ENCODE measurements around the gene KIAA0319L. TPM values are rescaled to one million over a fixed set of nuclear protein-coding genes. Genes with fewer than 3 reads are reported as not detected.
"Not testable (repeated sequence)": the region's sequence is repeated elsewhere in the genome, so short reads cannot be mapped to it uniquely, and the experiment has no call there.

KIAA0319L gene
- total RNA-seq, 1 experiment from 2014 or later = 48.9 TPM

DNA sequence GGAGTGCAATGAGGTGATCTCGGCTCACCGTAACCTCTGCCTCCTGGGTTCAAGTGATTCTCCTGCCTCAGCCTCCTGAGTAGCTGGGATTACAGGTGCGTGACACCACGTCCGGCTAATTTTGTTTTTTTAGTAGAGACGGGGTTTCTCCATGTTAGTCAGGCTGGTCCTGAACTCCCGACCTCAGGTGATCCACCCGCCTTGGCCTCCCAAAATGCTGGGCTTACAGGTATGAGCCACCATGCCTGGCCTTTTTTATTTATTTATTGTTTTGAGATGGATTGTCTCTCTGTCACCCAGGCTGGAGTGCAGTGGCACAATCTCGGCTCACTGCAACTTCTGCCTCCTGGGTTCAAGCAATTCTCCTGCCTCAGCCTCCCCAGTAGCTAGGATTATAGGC lies 24.4 kb upstream of the KIAA0319L start:
- DNase-seq (ENCODE audit: low read depth) = not testable (repeated sequence)

DNA sequence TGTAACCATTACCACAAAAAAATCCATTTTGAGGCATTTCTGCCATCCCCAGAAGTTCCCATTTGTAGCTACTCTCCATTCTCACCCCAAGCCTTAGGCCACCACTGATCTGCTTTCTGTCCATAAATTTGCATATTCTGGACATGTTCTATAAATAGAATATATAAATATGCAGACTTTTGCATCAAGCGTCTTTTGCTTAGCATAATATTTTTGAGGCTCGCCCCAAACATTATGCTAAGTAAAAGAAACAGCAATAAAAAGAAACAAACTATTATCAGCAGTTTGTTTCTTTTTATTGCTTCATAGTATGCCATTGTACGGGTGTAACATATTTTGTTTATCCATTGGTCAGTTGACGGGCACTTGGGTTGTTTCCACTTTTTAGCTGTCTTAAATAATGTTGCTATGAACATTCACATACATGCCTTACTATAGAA lies 23.8 kb upstream of the KIAA0319L start:
- no peak for DNase-seq (ENCODE audit: low read depth)

DNA sequence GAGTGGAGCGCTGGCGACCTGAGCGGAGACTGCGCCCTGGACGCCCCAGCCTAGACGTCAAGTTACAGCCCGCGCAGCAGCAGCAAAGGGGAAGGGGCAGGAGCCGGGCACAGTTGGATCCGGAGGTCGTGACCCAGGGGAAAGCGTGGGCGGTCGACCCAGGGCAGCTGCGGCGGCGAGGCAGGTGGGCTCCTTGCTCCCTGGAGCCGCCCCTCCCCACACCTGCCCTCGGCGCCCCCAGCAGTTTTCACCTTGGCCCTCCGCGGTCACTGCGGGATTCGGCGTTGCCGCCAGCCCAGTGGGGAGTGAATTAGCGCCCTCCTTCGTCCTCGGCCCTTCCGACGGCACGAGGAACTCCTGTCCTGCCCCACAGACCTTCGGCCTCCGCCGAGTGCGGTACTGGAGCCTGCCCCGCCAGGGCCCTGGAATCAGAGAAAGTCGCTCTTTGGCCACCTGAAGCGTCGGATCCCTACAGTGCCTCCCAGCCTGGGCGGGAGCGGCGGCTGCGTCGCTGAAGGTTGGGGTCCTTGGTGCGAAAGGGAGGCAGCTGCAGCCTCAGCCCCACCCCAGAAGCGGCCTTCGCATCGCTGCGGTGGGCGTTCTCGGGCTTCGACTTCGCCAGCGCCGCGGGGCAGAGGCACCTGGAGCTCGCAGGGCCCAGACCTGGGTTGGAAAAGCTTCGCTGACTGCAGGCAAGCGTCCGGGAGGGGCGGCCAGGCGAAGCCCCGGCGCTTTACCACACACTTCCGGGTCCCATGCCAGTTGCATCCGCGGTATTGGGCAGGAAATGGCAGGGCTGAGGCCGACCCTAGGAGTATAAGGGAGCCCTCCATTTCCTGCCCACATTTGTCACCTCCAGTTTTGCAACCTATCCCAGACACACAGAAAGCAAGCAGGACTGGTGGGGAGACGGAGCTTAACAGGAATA lies 20.1 kb upstream of the KIAA0319L start:
- no peak for DNase-seq (ENCODE audit: low read depth)

DNA sequence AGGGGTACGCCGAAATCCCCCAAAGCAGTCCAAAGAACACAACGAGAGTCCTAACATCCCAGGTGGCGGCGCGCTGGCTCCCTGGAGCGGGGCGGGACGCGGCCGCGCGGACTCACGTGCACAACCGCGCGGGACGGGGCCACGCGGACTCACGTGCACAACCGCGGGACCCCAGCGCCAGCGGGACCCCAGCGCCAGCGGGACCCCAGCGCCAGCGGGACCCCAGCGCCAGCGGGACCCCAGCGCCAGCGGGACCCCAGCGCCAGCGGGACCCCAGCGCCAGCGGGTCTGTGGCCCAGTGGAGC lies 19.5 kb upstream of the KIAA0319L start:
- DNase-seq (ENCODE audit: low read depth) = not testable (repeated sequence)

DNA sequence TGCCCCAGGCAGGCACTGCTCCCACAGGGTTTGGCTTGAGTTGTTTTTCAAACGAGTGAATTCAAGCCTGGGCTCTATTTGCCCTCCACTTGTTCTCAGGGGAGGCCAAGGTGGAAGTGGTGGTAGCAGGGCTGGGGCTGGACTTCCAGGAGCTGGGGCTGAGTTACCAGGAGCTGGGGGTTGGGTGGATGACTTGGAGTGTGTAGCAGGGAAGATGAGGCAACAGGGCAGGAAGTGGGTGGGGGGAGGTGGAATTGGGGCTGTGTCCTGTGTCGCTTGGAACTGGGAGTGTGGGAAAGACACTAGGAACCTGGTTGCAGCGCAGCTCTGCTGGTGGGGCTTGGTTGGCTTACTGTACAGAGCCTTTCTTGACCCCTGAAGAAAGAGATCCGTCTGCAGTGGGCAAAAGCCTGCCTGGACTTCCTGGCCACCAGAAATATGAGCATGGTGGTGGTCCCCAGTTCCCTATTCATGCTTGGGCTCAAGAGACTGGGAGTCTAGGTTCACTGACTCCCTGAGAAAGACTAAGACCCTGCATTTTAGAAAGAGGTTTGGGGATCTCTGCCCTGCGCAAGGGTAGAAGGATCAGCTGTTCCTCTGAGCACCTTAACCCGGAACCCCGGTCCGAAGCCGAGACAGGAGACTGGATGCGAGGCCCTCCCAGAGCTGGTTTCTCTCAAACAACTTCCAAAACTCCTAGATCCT lies 19.0 kb upstream of the KIAA0319L start:
- DNase-seq (ENCODE audit: low read depth) = no peak

DNA sequence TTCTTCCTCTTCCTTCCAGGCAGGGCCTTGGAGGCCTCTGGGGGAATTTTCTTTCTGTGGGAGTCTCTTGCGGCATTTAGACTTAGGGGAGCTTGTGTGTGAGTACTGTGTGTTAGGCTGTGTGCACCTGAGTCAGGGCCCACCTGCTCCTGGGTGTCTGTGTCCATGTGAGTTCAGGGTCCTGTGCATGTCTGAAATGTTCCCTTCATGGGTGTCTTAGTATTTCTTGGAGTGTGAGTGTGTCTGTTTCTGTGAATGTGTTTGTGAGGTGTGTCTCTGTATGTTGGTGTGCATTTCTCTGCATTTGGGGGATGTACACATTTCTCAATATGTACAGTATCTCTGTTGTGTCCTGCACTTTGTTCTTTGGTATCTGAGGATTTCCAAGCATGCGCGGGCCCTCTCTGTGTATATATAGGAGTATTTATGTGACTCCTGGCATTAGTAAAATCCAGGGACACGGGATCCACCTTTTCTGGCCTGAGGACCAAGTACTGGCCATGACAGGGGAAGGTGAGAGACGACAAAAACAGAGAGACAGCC lies 18.3 kb upstream of the KIAA0319L start:
- DNase-seq (ENCODE audit: low read depth) = no peak

DNA sequence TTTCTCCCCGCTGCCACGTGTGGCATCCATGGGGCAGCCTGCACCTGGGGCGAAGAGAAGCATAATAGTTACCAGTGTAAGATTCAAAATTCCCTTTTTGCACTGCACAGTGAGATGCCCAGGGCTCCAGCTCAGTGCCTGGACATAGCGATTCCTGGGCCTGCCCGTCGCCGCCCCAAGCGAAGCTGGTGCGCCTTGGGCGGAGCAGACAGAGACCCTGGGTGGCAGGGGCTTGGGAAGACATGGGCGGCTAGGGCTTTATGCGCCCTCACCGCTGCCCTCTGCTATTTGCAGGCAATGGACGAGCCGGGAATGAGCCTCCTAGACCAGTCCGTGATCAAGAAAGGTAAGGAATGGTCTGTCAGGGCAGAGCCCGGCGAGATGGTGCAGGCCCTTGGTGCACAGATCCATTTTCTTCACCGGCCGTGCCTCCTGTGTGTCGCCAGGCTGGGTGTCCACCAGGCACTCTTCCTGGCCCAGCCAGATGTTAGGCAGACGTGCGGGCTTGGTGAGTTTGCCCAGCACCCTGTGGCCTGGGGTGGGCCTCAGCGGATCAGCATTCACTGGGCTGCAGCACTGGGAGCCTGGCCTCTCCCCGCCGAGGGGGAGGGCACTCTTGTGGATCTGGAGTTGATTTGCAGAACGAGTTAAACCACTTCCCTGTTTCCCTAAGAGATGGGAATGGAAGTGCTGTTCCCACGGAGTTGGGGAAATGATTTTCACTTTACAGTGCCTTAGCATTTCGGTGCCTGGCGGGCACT lies 17.6 kb upstream of the KIAA0319L start:
- DNase-seq (ENCODE audit: low read depth) = no peak

DNA sequence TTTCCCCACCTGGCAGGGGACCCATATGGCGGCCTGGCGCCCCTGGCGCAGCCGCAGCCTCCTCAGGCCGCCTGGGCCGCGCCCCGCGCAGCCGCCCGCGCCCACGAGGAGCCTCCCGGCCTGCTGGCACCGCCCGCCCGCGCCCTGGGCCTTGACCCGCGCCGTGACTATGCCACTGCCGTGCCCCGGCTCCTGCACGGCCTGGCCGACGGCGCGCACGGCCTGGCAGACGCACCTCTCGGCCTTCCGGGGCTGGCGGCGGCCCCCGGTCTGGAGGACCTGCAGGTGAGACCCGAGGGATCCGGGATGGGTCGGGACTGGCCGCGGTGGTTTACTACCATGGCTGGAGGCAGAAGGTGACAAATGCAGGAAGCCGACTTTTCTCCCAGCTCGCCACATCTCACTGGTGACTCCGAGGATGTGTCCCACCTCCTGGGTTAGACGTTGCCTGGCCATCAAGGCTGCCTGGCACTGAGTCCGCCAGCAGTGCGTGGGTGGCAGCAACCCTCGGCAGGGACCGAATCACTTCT lies 17.0 kb upstream of the KIAA0319L start:
- no peak for DNase-seq (ENCODE audit: low read depth)

DNA sequence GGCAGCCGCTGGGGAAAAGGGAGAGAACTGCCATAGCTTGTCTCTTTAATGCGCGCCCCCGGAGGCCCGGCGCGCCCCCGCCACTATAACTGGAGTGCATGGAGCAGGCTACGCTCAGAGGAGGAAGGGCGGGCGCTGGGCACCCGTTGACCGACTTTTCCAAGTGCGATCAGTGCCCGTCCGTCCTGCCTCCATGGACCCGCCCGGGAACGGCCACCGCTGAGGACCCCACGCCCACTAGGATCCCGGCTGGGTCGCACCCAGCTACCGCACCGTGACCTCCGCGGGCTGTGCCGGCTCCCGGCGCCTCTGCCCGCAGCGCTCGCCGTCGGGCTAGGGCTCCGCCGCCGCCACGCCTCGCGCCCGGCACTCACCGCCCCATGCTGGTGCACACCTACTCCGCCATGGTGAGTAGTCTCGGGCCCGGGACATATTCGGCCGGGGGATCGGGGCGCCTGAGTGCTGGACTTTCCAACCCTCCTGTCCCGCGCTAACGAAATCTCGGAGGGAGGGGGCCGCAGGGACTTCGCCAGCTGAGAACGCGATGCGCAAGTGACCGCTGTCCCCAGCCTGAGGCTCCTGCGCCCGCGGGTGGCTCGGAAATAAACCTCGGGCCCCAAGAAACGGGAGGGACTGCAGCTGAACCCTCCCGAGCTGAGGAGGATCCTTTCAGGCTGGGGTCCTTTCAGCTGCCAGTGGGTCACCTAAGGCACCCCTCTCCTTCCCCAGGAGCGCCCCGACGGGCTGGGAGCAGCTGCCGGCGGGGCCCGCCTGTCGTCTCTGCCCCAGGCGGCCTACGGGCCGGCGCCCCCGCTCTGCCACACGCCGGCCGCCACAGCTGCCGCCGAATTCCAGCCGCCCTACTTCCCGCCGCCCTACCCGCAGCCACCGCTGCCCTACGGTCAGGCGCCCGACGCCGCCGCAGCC lies 16.3 kb upstream of the KIAA0319L start, which contains the start of gene TFAP2E:
Gene TFAP2E (plus strand): TSS at position 117 of the 927 bp plus-strand sequence. CDS start 264 bp downstream, at position 381.
- peak; percentile 35 for DNase-seq (ENCODE audit: low read depth)

DNA sequence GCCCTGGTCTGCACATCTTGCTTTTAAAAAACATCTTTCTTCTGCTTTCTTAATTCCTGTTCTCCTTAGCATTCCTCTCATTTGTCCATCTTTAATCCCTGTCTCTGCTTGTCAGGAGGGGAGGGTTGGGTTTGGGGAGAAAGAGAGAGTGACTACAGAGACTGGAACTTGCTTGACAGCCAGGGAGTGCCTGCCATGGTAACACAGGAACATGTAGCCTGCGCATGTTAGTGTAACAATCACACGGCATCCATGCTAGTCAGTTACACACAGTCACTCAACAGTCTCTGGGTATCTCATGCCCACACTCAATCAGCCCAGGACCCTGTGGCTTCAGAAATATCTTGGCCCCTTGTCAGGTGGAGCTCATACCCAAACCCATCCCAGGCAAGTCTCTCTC lies 15.1 kb upstream of the KIAA0319L start:
- no peak for DNase-seq (ENCODE audit: low read depth)

DNA sequence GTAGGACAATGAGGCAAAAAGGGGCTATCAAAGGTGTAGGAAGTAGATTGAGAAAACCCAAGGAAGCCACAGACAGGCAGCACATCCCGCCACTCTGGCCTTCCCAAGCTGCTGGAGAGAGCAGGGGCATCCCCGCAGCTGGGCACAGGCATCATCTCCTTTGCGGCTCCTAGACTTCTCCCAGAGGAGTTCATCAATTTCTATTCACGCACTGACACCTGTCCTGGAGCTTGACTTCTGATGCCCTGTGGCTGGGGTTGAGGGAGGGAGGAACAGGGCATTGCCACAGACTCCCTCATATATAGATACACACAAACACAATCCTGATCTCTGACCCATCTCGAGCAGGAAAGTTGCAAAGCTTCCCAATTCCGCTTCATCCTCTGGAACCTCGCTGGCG lies 14.1 kb upstream of the KIAA0319L start:
- DNase-seq (ENCODE audit: low read depth) = no peak

DNA sequence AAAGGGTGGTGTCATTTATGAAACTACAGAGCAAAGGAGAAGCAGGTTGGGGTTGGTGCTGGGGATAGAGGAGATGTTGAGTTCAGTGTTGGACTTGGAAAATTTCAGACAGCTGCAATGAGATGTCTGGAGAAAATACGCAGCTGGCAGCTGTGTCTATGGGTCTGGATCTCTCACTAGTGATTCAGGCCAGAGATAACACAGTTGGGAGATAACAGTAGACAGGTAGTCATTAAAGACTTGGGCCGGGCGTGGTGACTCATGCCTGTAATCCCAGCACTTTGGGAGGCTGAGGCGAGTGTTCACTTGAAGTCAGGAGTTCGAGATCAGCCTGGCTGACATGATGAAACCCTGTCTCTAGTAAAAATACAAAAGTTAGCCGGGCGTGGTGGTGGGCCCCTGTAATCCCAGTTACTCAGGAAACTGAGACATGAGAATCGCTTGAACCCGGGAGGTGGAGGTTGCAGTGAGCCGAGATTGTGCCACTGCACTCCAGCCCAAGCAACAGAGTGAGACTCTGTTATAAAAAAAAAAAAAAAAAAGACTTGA lies 13.5 kb upstream of the KIAA0319L start:
- DNase-seq (ENCODE audit: low read depth) = peak; percentile 45

DNA sequence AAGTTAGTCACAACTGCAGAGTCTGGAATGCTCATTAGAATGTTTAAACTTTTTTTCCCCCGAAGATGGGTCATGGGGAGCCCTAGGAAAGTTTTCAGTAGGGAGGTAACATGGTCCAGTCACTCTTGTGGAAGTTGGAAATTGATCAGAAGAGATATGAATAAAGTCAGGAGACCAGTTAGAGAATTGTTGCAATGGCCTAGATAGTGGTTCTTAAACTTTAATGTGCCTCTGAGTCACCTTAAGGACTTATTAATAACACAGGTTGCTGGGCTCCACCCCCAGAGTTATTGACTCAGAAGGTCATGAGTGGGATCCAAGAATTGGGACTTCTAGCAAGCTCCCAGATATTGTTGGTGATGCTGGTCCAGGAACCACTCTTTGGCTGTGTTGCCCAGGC lies 12.7 kb upstream of the KIAA0319L start:
- peak; percentile 40 for DNase-seq (ENCODE audit: low read depth)

DNA sequence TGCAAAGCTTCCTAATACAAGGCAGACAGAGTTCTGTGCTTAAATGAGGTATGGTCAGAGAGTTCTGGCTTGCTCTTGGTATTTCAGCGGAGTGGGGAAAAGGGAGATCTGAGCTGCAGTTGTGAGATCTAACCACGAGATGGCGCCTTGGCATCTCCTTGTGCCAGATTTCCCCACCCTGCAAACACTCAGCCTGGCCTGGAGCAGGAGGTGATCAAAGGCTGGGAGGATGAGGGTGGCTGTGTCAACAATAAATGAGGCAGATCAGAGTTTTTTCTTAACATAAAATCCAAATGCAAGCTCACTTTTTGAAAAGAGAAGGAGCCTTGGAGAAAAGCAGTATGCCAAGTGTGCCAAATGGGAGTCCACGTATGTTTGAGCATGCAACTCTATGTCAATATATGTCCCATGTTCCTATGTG lies 11.8 kb upstream of the KIAA0319L start:
- peak; percentile 64 for DNase-seq (ENCODE audit: low read depth)

DNA sequence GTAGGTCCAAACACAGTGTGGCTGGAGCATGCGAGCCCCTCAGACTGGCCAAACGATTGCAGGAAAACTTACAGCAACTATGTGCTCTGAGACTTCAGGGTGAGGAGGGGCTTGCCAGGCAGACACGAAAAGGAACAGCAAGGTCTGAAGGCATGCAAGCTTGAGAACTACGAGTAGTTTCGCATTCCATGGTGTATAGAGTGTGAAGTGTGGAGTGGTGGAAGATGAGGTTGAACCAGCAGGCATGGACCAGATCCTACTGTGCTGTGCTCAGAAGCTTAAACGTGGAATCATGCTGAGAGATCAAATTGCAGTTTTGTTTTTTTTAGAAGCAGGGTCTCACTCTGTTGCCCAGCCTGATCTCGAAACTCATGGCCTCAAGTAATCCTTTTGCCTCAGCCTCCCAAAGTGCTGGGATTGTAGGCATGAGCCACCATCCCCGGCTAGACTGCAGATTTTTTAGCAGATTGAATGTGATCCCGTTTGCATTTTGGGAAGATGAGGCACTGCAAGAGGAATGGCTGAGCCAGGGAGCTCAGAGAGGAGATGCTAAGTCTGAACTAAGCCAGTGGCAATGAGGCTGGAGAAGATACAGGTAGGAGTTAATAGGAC lies 10.8 kb upstream of the KIAA0319L start:
- no peak for DNase-seq (ENCODE audit: low read depth)

DNA sequence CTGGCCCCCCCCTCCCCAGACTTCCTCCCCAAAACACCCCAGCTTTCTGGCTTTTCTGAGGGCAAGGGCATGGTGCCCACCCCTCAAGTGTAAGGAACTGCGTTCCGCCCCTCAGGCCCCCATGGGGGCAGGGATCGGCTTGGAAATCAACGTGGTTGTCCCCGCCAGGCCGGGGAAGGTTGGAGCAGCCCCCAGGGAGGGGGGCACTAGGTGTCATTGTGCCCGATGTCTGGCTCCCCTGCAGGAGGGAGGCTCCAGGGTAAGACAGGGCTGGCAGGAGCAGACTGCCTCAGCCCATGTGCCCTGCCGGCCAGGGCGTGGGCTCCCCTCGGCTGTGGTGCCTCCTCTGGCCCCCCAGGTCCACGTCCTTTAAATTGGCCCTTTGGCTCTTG lies 8.5 kb upstream of the KIAA0319L start:
- DNase-seq (ENCODE audit: low read depth) = no peak

DNA sequence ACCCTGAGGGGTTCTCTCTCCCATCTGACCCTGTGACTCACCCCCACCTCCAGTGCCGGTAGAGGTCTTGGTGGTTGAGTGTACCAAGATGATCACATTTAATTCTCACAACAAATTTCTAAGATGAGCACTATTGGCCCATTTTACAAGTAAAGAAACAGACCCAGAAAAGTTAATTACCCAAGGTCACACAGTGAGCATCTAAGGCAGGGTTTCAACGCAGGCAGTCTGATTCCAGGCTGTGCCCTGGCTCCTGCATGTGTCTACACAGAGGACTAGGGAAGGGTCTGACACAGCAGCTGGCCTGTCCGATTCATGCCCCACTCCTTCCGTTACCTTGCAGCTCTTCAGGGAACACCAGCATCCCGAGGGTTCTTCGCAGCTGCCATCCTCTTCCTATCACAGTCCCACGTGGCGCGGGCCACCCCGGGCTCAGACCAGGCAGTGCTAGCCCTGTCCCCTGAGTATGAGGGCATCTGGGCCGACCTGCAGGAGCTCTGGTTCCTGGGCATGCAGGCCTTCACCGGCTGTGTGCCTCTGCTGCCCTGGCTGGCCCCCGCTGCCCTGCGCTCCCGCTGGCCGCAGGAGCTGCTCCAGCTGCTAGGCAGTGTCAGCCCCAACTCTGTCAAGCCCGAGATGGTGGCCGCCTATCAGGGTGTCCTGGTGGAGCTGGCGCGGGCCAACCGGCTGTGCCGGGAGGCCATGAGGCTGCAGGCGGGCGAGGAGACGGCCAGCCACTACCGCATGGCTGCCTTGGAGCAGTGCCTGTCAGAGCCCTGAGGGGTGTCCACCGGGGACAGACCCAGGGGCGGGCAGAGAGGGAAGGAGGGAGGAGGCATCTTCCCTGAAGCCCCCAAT lies 7.9 kb upstream of the KIAA0319L start:
- no peak for DNase-seq (ENCODE audit: low read depth)

DNA sequence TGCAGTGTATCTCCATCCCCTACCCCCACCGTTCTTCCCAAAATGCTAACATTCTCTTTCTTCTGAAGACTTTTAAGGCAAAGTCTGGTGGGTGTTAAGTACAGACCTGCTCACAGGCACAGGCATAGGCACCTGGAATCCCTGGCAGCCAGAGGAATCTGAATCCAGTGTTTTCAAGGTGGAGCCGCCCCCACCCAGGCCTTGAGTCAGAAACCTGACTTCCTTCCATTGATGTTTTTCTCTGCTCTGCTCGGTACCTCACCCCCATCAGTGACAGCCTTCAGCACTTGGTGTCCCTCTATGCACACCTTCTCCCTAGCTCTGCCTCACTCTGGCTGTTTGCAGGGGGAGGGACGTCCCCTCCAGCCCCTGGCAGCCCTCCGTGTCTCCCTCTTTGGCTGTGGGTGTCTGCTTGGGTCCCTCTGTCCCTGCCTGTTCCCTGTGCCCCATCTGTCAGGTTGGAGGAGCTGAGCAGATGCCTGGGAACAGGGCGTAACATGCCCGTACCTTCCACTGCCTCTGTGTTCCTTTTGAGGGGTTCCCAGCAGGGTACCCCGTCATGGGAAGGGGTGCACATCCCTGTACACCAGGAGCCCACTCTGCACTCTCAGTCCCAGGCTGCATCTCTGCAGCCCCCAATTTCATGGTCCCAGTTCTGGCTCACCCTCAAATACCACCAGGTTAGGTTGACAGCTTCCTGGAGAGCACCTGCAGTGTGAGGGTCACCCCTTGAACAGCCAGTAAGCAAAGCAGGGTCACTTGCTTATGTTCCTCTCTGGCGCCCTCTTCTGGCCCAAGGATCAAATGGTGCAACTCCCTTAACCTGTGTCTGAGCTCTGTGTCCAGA lies 7.1 kb upstream of the KIAA0319L start:
- DNase-seq (ENCODE audit: low read depth) = peak; percentile 69
